Hematopoietic multipotent progenitor cell treated with erythropoietin and hydrocortisone succinate and interleukin-3 and kit ligand, for 17 days (in vitro differentiated cells): ENCODE data around the gene TNS1.

Experiments used
- DNase-seq: peaks from one replicate; pipeline ENCODE4 v3.0.0-alpha.2; 2015; ENCODE audit warnings: low spot score

Gene TNS1

DNA sequence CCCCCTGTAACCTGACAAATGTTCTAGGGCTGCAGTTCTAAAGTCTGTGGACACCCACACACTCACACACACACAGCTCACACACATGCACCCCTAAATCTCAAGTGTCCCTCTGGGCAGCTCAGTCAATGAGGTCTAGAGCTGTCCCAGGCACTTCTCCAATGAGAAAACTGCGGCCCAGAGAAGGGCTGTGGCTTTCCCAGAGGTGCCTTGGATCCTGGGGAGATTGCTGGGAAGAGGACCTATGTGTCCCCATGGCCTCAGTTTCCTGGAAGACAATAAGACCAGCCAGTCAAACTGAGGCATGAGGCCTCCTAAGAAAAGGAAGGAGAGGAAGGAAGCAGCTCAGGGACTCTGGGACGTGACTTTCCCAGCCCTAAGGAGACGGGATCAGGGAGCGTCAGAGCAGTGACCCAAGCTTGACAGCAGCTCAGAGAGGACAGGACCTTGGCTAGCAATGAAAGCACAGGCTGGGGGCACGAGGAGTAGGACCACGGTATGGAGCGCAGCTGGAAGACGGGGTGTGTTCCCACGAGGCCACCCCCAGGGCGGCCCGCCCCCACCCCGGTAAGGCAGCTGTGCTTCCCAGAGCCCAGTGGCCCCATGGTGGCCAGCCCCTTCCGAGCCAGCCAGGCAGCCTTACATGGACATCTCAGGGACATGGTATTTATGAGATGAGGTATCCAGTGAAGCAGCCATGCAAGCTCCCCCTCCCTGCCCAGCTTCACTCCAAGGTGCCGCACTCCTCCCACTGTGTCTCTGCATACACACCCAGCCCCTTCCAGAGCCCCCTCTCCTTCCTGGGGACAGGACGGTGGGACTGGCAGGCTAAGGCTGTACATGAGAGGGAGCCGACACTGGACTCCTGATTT lies 46.0 kb downstream of the TNS1 start:
- no peak for DNase-seq

- DNase-seq, result no peak
Measured at GRCh38 chr2:217955881-217956493, 46.8 kb downstream of the TNS1 start.

GRCh38 chr2:217954971-217955740 lies 47.6 kb downstream of the TNS1 start:
- DNase-seq, result no peak

DNA sequence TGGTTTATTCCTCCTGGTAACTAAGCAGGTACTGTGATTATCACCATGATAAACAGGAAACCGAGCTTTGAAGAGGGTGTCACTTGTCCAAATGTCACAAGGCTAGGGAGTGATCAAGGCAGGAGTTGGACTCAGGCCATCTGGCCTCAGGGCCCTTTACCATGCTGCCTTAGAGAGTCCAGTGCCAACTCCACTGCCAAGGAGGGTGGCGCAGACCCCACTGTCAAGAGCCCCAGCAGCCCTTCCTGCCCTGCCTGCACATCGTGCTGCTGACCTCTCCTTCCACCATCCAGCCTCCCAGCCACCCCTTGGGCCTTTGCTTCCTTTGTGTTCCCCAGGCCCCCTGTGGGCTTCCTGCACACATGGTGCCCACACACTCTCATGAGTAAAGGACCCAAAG lies 48.3 kb downstream of the TNS1 start:
- DNase-seq, result no peak

GRCh38 chr2:217954051-217954450 lies 48.7 kb downstream of the TNS1 start:
- DNase-seq, result no peak

- DNase-seq, result no peak
Measured at GRCh38 chr2:217953531-217953932, 49.3 kb downstream of the TNS1 start.

- no peak for DNase-seq
Measured at GRCh38 chr2:217953011-217953481, 49.7 kb downstream of the TNS1 start.

DNA sequence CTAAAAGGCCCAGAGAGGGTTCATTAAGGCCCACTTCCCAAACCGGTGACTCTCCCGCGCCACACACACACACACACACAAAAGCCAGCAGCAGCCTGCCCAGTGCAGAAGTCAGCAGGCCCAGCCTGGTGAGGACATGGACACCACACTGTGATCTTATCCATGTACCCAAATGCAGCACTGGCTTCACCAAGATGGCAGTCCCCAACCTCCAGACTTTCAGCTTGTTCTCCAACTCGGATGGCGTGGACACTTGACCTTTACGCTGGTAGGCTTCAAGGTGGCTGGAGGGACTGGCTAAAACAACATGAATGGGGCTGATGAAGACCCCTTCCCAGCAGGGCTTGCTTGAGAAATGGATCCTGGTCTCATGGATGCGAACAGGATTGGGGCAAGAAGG lies 50.4 kb downstream of the TNS1 start:
- no peak for DNase-seq

DNA sequence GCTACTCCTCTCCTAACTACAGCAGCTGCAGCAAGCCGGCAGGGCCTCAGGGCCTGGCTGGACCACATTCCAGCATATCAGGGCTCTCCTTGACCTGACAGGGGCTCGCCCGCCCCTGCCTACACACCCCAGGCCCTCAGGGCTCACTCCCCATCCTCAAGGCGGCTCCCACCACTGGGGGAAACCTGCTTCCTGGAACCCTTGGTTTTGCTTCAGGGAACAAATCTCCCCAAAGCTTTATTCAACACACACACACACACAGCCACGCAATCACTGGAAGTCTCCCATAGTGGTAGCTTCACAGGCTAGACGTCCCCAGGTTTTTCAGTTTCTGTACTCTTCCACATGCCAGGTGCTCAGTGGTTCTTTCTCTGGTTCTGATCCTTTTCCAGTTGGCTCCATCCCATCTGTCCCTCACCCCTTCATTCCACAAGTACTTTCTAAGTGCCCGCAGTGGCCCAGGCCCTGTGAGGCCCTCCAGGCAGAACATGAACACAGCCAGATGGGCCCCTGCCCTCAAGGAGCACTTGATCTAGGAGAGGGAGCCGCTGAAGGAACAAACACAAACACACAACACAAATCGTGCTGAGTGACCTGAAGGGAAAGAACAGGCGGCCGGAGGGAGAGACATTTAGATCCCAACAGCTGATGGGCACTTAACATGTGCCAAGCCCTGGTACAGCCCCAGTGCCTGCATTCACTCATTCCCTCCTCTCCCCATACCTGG lies 51.1 kb downstream of the TNS1 start:
- no peak for DNase-seq

- DNase-seq, result no peak
Measured at GRCh38 chr2:217951091-217951490, 51.7 kb downstream of the TNS1 start.

DNA sequence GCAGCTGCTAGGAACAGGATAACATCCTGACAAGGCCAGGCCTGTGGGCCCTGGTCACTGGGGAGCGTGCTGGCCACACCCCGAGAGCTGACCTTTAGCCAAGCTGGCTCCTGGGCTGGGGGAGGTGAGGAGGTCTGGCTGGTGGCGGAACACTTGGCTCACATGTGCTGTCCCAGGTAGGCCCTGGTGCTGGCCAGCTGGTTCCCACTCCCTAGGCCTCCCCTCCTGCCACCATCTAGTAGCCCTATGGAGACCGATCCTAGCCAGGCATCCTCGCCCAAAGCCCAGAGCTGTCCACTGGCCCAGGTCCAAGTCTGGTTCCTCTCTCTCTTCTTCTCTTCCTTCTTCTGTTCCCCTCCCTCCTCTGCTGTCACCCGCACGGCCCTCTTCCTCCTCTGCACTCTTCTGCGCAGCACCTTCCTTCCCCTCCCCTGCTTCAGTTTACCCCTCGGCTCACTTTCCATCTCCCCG lies 52.4 kb downstream of the TNS1 start:
- no peak for DNase-seq

GRCh38 chr2:217949447-217949846 lies 53.3 kb downstream of the TNS1 start:
- no peak for DNase-seq

GRCh38 chr2:217948897-217949296 lies 53.9 kb downstream of the TNS1 start:
- DNase-seq, result no peak

GRCh38 chr2:217948351-217948791 lies 54.4 kb downstream of the TNS1 start:
- no peak for DNase-seq

GRCh38 chr2:217947383-217948350 lies 55.1 kb downstream of the TNS1 start:
- DNase-seq, result no peak

- no peak for DNase-seq
Measured at GRCh38 chr2:217946051-217946450, 56.7 kb downstream of the TNS1 start.

GRCh38 chr2:217945530-217945929 lies 57.3 kb downstream of the TNS1 start:
- DNase-seq, result no peak

GRCh38 chr2:217944923-217945322 lies 57.9 kb downstream of the TNS1 start:
- DNase-seq, result no peak

DNA sequence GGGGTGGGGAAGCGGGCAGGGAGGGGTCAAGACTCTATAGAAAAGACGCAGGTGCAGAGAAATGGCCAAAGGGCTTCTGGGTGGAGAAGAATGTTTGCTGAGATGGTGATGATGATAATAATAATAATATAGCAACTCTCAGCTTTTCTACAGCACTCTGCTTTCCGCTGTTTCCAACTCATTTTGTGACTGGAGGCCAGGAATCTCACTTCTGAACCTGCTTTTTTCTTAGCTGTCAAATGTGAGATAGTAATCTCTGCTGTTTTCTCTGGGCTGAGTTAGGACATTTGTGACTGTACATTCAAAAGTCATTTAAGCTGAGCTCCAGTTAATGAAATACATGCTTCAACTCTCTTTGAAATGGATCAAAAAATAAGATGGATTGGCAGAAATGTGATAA lies 58.4 kb downstream of the TNS1 start:
- DNase-seq, result no peak

DNA sequence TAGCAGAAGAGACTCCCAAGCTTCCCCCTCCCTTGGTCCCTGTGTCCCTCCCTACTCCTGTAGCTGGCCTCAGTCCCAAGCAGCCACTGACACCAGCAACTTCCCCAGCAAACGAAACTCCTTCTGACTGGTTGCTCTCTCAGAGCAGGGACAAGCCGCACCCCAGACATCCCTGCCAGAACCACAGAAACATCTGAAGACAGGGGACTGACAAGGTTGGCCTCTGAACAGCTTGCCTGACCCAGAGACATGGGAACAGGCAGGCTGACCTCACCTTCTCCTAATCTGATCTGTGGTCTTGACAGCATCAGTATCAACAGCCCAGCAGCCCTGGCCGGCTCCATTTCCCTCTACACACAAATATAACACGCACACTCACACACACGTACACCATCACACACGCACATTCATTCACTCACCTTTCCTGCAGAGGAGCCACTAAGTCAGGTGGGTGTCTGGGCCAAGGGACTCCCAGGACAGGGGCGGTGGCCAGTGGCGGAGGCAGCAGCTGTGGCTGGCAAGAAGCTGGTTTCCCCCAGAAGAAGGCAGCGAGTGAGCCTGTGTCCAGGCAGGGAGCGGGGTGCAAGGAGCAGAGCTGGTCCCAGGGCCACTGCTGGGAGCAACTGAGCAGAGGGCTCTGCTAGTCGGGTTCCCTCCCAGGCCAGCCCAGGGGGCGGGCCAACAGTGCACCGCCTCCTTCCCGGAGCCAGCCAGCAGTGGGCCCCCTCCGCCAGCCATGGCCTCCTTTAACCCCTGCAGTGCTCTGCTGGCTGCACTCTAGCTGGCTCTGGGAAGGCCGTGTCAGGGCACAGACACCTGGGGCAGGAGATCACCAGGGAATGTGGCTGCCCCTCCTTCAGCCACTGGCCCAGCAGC lies 59.1 kb downstream of the TNS1 start:
- DNase-seq, result no peak
